NT2/D1 (cell line): ENCODE measurements around the gene ALG1.

Experiments used
- SUZ12 ChIP-seq: IDR thresholded peaks from 2 replicates; pipeline ENCODE4 v1.6.1; 2011; ENCODE audit not compliant: insufficient read length, insufficient read depth; ENCODE audit errors: extremely low read depth
- YY1 ChIP-seq: IDR thresholded peaks from 2 replicates; pipeline ENCODE4 v1.6.1; 2011; ENCODE audit not compliant: insufficient read length, insufficient read depth
- ZNF274 ChIP-seq: IDR thresholded peaks from 2 replicates; pipeline ENCODE4 v1.6.1; 2011; ENCODE audit warnings: mild to moderate bottlenecking, low read depth, low read length

- TF ChIP-seq YY1 (no peak), SUZ12 (no peak), ZNF274 (no peak)
Measured at GRCh38 chr16:5069048-5069447, 2.6 kb upstream of the ALG1 start.
